HG02973 (cell line): ENCODE measurements around the gene ELAC1.

ENCODE experiments used
- ATAC-seq: cut with Tn5 transposase; IDR thresholded peaks from one replicate; pipeline ENCODE4 v1.9.1; 2021; ENCODE audit warnings: moderate library complexity; ENCODE audit not compliant: unreplicated experiment

The ELAC1 gene

DNA sequence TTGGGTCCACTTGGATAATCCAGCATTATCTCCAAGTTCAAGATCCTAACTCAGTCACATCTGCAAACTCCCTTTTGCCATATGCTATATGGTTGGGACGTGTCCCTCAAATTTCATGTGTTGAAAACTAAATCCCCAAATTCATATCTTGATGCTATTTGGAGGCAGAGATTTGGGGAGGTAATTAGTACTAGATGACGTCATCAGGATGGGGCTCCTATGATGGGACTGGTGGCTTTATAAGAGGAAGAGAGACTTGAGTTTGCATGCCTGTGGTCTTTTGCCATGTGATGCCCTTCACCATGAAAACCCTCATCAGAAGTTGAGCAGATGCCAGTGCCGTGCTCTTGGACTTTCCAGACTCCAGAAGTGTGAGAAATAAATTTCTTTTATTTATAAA lies 45.4 kb downstream of the ELAC1 start:
- ATAC-seq, result no peak

DNA sequence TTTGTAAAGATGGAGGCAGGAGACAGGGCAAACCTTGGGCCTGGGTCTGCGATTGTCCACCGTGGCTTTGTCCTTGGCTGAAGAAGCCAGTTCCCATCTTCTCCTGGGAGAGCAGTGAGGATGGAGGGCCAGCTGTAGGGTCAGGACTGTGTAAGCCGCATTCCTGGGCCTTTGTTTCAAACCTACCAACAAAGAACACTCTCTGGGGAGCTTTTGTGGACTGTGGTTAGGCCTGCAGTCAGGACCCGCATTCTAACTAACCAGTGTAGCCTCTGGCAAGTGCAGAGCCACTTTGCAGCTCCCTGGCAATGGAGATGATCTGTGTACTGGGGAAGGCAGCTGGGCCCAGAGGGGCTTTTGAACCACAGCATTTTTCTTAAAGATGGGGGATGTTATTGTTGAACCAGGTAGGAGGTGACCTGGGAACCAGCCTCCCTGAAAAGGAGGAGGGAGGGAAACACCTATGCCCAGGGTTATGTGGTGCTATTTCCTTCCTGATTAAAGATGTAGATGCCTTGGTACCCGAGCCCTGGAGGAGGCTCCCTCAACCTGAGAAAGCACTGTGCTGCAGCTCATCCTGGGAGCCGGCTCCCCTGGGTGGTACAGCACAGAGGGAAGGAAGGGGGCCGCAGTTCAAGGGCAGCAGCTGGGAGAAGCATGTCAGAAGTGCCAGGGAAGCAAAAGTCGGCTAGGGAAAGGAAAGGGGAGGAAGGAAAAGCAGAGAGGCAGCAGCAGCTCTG lies 49.5 kb downstream of the ELAC1 start:
- no peak for ATAC-seq

DNA sequence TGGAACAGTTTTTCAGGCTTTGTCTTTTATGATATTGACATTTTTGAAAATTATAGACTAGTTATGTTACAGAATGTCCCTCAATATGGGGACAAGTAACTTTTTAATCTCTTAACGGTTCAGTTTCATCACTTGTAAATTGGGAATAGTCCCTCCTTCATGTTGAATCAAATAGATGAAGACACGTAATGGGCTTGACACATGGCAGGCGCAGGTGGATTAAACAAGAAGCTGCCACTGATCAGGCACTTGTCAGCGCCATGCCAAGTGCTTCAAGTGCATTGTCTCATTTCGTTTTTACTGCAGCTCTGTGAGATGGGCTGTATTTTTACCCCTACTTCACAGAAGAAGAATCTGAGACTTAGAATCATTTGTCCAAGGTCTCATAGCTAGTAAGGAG lies 52.7 kb downstream of the ELAC1 start:
- no peak for ATAC-seq

DNA sequence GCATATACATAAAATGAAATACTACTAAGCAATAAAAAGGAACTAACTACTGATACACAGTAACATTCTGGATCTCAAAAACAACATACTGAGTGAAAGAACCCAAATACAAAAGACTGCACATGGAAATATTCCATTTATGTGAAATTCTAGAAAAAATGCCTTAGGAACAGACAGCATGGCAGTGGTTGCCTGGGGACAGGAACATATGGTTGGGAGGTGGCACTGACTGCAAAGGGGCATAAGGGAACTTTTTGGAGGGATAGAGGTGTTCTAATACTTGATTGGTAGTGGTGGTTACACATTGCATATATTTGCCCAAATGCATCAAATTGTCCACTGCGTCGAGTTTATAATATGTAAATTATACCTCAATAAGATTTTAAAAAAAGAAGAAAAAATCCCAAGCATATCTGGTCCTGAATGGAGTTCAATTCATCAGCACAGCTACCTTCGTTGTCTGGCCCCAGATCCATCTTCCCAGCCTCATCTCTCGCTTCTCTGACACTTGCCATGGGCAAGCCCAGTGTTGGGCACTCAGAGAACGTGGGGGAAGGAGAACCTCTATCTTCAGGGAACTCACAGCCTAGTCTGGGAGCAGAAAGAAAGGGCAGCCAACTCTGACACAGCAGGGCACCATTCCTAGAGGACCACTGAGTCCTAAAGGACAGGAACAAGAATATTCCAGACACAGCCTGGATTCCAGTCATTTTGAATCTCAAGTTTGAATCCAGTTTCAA lies 53.6 kb downstream of the ELAC1 start:
- no peak for ATAC-seq

DNA sequence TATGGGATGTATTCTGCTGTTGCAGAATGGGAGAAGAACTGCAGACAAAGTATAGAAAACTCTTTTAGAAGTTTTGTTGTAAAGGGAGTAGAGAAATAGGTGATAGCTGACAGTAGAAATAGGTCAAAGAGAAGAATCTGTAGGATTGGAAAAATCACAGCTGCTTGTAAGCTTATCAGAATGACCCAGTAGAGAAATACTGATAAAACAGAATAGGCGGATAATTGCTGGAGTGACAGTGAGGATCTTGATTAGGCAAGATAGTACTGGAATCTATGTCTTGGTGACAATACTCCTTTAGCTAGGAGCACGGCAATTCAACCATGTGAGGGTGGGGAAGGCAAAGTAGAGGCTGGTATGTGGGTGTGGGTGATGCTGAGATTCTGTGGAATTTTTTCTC lies 57.7 kb downstream of the ELAC1 start:
- ATAC-seq, result no peak

DNA sequence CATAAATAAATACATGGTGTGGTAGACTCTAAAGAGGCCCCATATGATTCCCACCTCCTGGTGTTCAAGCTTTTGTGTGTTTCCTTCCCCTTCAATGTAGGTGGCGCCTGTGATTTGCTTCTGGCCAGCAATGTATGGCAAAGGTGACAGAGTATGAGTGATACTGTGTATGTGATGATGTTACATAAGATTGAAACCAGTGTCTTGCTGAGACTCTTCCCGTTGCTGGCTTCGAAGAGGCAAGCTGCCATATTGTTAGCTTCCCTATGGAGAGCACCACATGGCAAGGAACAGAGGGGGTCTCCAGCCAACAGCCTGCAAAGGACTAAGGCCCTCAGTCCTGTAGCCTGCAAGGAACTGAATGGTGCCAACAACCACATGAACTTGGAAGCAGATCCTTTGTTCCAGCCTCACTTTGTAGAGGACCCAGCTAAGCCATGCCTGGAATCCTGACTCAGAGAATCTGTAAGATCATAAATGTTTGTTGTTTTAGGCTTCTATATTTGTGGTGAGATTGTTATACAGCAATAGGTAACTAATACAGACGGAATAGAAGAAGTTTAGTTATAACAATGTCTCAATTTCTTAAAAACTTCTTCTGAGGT lies 60.5 kb downstream of the ELAC1 start:
- no peak for ATAC-seq

DNA sequence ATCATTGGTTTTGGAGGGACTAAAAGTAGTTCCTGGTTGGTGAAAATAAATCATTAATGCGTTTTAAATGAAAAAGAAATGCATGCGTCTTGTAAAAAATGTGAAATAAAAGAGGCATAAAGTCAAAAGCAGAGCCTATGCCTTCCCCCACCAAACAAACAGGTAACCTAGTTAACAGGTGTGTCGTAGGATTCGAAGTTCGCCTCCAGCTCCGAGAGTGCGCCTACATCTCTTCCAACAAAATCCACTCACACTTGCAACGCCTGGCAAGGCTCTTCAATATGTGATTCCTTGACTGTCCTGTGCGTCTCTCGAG lies 61.5 kb downstream of the ELAC1 start:
- ATAC-seq, result peak; percentile 21

DNA sequence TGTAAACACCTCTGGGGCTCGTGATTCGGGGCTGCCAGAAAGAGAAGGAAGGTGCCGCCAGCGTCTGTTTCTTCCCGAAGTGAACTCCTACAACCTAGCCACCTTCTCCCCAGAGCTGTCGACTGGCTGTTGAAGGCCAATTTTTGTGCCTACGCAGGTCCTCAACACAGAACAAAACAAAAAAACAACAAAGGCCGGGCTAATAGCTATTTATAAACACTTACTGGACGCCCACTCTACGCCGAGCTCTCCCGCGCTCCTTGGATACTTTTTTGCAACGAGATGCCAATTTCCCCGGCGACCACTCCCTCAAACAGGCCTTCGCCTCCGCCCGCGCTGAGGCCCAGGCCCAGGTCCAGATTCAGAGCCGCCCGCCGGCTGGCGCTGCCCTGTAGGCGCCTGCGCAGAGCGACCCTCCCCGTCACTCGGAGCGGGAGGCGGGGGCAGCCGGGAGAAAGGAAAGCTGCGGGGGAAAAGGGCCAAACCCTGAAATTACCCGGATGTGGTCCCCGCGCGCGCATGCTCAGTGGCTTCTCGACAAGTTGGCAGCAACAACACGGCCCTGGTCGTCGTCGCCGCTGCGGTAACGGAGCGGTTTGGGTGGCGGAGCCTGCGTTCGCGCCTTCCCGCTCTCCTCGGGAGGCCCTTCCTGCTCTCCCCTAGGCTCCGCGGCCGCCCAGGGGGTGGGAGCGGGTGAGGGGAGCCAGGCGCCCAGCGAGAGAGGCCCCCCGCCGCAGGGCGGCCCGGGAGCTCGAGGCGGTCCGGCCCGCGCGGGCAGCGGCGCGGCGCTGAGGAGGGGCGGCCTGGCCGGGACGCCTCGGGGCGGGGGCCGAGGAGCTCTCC lies 62.1 kb downstream of the ELAC1 start, which contains the start of gene SMAD4:
Gene SMAD4, plus strand, starts transcription at position 520 of the 843 bp plus-strand sequence. CDS start 16,834 bp downstream, outside the sequence.
- peak; percentile 64 for ATAC-seq

DNA sequence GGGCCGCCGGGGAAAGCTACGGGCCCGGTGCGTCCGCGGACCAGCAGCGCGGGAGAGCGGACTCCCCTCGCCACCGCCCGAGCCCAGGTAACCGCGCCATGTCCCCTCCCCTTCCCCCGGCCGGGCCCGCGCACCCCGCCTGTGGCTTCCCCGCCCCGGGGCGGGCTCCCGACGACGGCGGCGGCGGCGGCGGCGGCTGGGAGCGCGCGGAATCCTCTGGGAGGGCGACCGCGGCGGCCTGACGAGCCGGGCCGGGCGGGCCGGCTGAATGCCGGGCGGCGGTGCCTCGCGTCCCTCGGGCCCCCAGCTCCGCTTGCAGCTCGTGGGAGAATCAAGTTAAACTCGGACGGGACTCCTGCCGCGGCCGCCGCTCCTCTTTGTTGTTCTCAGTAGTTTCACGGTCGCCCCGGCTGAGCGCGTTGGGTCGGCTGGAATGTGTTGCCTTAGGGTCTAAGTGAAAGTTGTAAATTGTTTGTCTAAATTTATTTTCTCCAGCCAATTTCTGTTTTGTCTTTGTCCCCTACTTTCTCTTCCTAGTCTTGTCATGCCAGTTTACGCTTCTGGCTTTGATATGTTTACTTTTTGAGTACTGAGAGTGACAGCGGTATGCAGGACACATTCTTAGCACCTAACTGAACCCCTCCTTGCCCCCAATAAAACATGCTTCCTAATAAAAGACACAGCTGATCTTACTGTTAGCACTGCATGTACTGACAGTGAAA lies 62.9 kb downstream of the ELAC1 start:
- peak; percentile 52 for ATAC-seq

DNA sequence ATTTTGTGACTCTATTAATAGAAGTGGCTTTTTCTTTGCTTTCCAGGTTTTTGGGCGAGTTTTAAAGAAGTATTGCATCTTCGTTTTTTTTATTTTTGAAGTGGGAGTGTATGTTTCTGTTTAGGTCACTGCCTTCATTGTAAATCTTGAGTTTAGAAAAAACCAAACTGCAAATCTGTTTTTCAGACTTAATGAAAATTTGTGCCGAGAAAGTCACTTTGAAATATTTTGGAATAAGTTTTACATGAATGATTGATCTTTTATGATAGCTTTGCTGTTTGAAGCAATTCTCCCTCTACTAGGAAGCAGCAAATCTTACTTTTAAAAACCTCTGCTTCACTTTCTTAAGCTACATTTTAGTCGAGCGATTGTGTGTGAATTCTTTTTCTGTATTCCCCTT lies 64.4 kb downstream of the ELAC1 start:
- ATAC-seq, result no peak

DNA sequence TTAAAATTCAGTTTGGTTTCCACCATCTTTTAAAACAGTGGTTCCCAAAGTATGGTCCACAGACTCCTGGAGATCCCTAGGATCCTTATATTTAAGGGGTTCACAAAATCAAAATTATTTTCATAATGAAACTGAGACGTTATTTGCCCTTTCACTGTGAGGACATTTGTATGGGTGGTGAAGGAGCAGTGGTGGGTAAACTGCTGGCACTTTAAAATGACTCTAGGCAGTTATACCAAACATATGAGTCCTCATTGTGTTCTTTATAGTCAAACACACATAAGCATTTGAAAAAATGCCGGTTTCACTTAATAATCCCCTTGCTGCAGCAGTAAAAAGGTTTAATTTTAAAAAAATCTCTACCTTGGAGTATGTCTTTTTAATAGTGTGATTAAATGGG lies 69.4 kb downstream of the ELAC1 start:
- no peak for ATAC-seq
